PC-9 (cell line): ENCODE data around the gene SCIN. TPM values are rescaled to one million over a fixed set of nuclear protein-coding genes. Genes with fewer than 3 reads are reported as not detected.

Source experiments
- BruUV-seq: library from RNA; stranded (reverse); fragments of 400-500 nt; replicated peaks from 2 replicates; lab custom pipeline; 2021; lab: Mats Ljungman, UMichigan
- CTCF ChIA-PET: fragments of 300-600 bp; sonication (Branson Sonifier 250); formaldehyde crosslinking; loops from one replicate; lab custom pipeline; 2022; ENCODE audit warnings: antibody characterized with exemption; lab: Charles Lee
- POLR2A ChIA-PET: fragments of 300-600 bp; sonication (Branson Sonifier 250); formaldehyde crosslinking; loops from one replicate; lab custom pipeline; 2022; ENCODE audit warnings: antibody characterized with exemption; ENCODE audit not compliant: unreplicated experiment; lab: Charles Lee
- DNase-seq, 2 experiments: peaks; one replicate each; pipeline versions ENCODE4 v3.0.0 to v3.0.0-alpha.2; 2015 to 2022; ENCODE audit warnings: mixed read lengths in 1 of 2
- H2AFZ ChIP-seq: fragments of 200-600 bp; sonication (generic); 2 replicates; pipeline ENCODE4 v1.8.1; 2017; ENCODE audit warnings: antibody characterized with exemption
- H3F3A ChIP-seq: fragments of 200-600 bp; sonication (generic); 2 replicates; pipeline ENCODE4 v1.8.1; 2017; ENCODE audit warnings: antibody characterized with exemption, mild to moderate bottlenecking, low read depth; ENCODE audit not compliant: insufficient read depth
- H3K27ac ChIP-seq: fragments of 200-600 bp; sonication (generic); 2 replicates; pipeline ENCODE4 v1.6.1; 2016; ENCODE audit warnings: mixed run types
- H3K27me3 ChIP-seq: fragments of 200-600 bp; sonication (generic); 2 replicates; pipeline ENCODE4 v1.6.1; 2016; ENCODE audit warnings: low read depth, mixed run types; ENCODE audit not compliant: insufficient read depth
- H3K36me3 ChIP-seq: fragments of 200-600 bp; sonication (generic); 2 replicates; pipeline ENCODE4 v1.6.1; 2016; ENCODE audit warnings: low read depth, mixed run types
- H3K4me1 ChIP-seq: fragments of 200-600 bp; sonication (generic); replicated peaks from 2 replicates; pipeline ENCODE4 v1.6.1; 2016; ENCODE audit warnings: mixed run types; ENCODE audit not compliant: insufficient read depth
- H3K4me2 ChIP-seq: fragments of 200-600 bp; sonication (generic); 2 replicates; pipeline ENCODE4 v1.6.1; 2017; ENCODE audit warnings: mixed run types
- H3K4me3 ChIP-seq: fragments of 200-600 bp; sonication (generic); 2 replicates; pipeline ENCODE4 v1.6.1; 2016; ENCODE audit warnings: mixed run types
- H3K79me2 ChIP-seq: fragments of 200-600 bp; sonication (generic); 2 replicates; pipeline ENCODE4 v1.6.1; 2017; ENCODE audit warnings: low read depth, mixed run types
- H3K9me2 ChIP-seq: fragments of 200-600 bp; sonication (generic); 2 replicates; pipeline ENCODE4 v1.8.1; 2017; ENCODE audit warnings: mild to moderate bottlenecking; ENCODE audit not compliant: insufficient read depth
- H3K9me3 ChIP-seq: fragments of 200-600 bp; sonication (generic); 2 replicates; pipeline ENCODE4 v1.8.1; 2016; ENCODE audit warnings: low read depth; ENCODE audit not compliant: insufficient read depth
- H4K20me1 ChIP-seq: fragments of 200-600 bp; sonication (generic); 2 replicates; pipeline ENCODE4 v1.8.1; 2017; ENCODE audit not compliant: insufficient read depth
- CTCF ChIP-seq: fragments of 200-600 bp; sonication (generic); conservative IDR thresholded peaks from 2 replicates; pipeline ENCODE4 v1.6.1; 2017; ENCODE audit warnings: mixed run types, antibody characterized with exemption, mild to moderate bottlenecking, moderate library complexity
- EZH2 ChIP-seq: fragments of 200-600 bp; sonication (generic); IDR thresholded peaks from 2 replicates; pipeline ENCODE4 v1.8.0; 2017; ENCODE audit warnings: antibody characterized with exemption, low read depth
- intact Hi-C: fragments of 100-400 bp; cut with micrococcal nuclease; formaldehyde crosslinking; loops from one replicate; pipeline ENCODE4 v1.10.0; 2022; ENCODE audit not compliant: unreplicated experiment
- total RNA-seq: library from RNA; stranded (reverse); gene quantifications from 2 replicates; pipeline ENCODE4 v1.2.3, GENCODE V29; 2021

SCIN gene
- total RNA-seq, 1 experiment from 2014 or later = 0.92 TPM

GRCh38 chr7:12695965-12696364 is 125.4 kb downstream of the SCIN start:
- H3K27ac ChIP-seq = no peak overlapping the region
- no peak overlapping the region for H3K4me2 ChIP-seq

GRCh38 chr7:12699299-12699698 is 128.8 kb downstream of the SCIN start:
- no peaks in the 10 kb centered on the region for H3K9me2 ChIP-seq
- peaks cover 7% of the 10 kb centered on the region; the same call in 1 of the 2 replicates for H3K9me3 ChIP-seq
- H2AFZ ChIP-seq = no peak overlapping the region
- no peaks in the 10 kb centered on the region for H3F3A ChIP-seq
- no peak for DNase-seq
- H3K4me3 ChIP-seq = no peak overlapping the region
- peaks cover 7% of the 10 kb centered on the region for H3K4me1 ChIP-seq
- H3K4me2 ChIP-seq = no peak overlapping the region
- ChIA-PET CTCF (no interaction called here), POLR2A (no interaction called here)
- no peaks in the 10 kb centered on the region for H3K27me3 ChIP-seq
- no peak for TF ChIP-seq CTCF
- TF ChIP-seq EZH2 = no peak
- intact Hi-C loops = no loop called here
- no peak overlapping the region for H3K27ac ChIP-seq
- BruUV-seq = no TSS peak
- H4K20me1 ChIP-seq = no peaks in the 10 kb centered on the region
- no peaks in the 10 kb centered on the region for H3K36me3 ChIP-seq
- no peaks in the 10 kb centered on the region for H3K79me2 ChIP-seq

More at GRCh38 chr7:12695965-12696364, 125.4 kb downstream of the SCIN start:
- BruUV-seq = no TSS peak
- H3K4me3 ChIP-seq = no peak overlapping the region
- CTCF ChIA-PET = interaction anchor here (0.7 kb wide), 1 partner anchor 10 kb away, joined by 3 read pairs; no protein-coding TSS in a partner anchor
- no peak for DNase-seq
- TF ChIP-seq EZH2 (no peak), CTCF (no peak)
- no peaks in the 10 kb centered on the region; the same call in 1 of the 2 replicates for H4K20me1 ChIP-seq
- H2AFZ ChIP-seq = no peak overlapping the region
- H3K36me3 ChIP-seq = no peaks in the 10 kb centered on the region
- H3K9me2 ChIP-seq = no peaks in the 10 kb centered on the region
- peaks cover 12% of the 10 kb centered on the region for H3K4me1 ChIP-seq
- H3K9me3 ChIP-seq = no peaks in the 10 kb centered on the region; the same call in 1 of the 2 replicates
- POLR2A ChIA-PET = interaction anchor here (0.8 kb wide), 1 partner anchor 20 kb away, joined by 13 read pairs; no protein-coding TSS in a partner anchor
- intact Hi-C loops = no loop called here
- H3K79me2 ChIP-seq = no peaks in the 10 kb centered on the region
- no peaks in the 10 kb centered on the region for H3K27me3 ChIP-seq
- H3F3A ChIP-seq = no peaks in the 10 kb centered on the region

GRCh38 chr7:12701433-12701832 is 130.9 kb downstream of the SCIN start:
- no peak overlapping the region for H3K4me2 ChIP-seq
- H3K4me1 ChIP-seq = peaks cover under 1% of the 10 kb centered on the region
- ChIA-PET CTCF (no interaction called here), POLR2A (no interaction called here)
- H3K9me2 ChIP-seq = no peaks in the 10 kb centered on the region
- H3K9me3 ChIP-seq = peaks cover 7% of the 10 kb centered on the region; the same call in 1 of the 2 replicates
- no peaks in the 10 kb centered on the region for H3K79me2 ChIP-seq
- TF ChIP-seq CTCF (no peak), EZH2 (no peak)
- no peaks in the 10 kb centered on the region for H3F3A ChIP-seq
- no TSS peak for BruUV-seq
- no peak overlapping the region for H3K27ac ChIP-seq
- H3K36me3 ChIP-seq = no peaks in the 10 kb centered on the region
- H2AFZ ChIP-seq = no peak overlapping the region
- no peaks in the 10 kb centered on the region for H3K27me3 ChIP-seq
- H4K20me1 ChIP-seq = no peaks in the 10 kb centered on the region
- DNase-seq = no peak
- intact Hi-C loops = no loop called here
- no peak overlapping the region for H3K4me3 ChIP-seq
